ENCODE measurements around the gene GFOD2. TPM values are rescaled to one million over a fixed set of nuclear protein-coding genes. Genes with fewer than 3 reads are reported as not detected.
A peak's percentile ranks its signal among the peaks of the same experiment; 100 is the strongest.

Gene GFOD2
- total RNA-seq, 1 donor from 2014 or later = 9.0 TPM

GRCh38 chr16:67653128-67653788 lies 65.9 kb downstream of the GFOD2 start:
- intact Hi-C loops (cut with DNase I) = no loop called here
- ATAC-seq = no peak
- peak; percentile 27 for DNase-seq (ENCODE audit: missing footprints)

- peak; percentile 25 for DNase-seq (ENCODE audit: missing footprints)
- no peak for ATAC-seq
- intact Hi-C loops (cut with DNase I) = no loop called here
These were observed 66.5 kb downstream of the GFOD2 start for GRCh38 chr16:67652578-67653127.

DNA sequence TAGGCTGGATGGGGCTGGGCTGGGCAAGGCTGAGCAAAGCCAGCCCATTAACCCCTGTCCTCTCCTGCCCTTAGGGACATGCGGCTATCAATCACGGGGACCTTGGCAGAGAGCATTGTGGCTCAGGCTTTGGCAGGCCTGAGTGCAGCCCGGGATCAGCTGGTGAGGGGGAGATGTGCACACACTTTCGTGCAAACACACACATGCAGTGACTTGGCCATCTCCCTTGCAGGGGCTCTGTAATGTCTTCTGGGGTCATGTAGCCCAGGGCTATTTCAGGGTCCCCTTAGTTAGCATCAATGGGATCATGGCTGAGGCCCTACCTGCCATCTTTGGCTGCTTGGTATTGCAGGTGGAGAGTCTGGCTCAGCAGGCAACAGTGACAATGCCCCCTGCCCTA lies 67.3 kb downstream of the GFOD2 start:
- ATAC-seq = no peak
- DNase-seq (ENCODE audit: missing footprints) = no peak
- intact Hi-C loops (cut with DNase I) = no loop called here

DNA sequence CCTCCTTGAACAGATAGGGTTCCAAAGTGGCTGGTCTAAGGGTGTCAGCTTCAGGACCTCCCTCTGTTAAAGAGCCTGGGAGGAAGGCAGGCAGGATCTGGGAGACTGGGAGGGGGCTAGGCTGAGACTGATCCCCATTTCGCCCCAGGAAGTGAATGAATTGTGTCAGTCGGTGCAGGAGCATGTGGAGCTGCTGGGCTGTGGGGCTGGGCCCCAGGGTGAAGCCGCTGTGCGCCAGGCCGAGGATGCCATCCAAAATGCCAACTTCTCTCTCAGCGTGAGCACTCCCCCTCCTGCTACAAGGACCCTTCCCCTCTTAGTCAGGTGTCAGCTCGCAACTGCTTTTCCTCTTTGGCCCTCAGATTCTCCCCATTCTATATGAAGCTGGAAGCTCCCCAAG lies 68.1 kb downstream of the GFOD2 start:
- intact Hi-C loops (cut with DNase I) = no loop called here
- no peak for DNase-seq (ENCODE audit: missing footprints)

GRCh38 chr16:67650023-67650422 lies 69.1 kb downstream of the GFOD2 start:
- ATAC-seq = no peak
- intact Hi-C loops (cut with DNase I) = no loop called here

More for the DNA sequence above, 68.1 kb downstream of the GFOD2 start:
- no peak for ATAC-seq

GRCh38 chr16:67649494-67649931 lies 69.6 kb downstream of the GFOD2 start:
- intact Hi-C loops (cut with DNase I) = no loop called here
- ATAC-seq (no peak), DNase-seq (ENCODE audit: missing footprints) (no peak)

More at GRCh38 chr16:67650023-67650422, 69.1 kb downstream of the GFOD2 start:
- DNase-seq (ENCODE audit: missing footprints) = no peak

- intact Hi-C loops (cut with DNase I) = no loop called here
- DNase-seq (ENCODE audit: missing footprints) = no peak
- ATAC-seq = no peak
These were observed 70.2 kb downstream of the GFOD2 start for GRCh38 chr16:67648764-67649407.

DNA sequence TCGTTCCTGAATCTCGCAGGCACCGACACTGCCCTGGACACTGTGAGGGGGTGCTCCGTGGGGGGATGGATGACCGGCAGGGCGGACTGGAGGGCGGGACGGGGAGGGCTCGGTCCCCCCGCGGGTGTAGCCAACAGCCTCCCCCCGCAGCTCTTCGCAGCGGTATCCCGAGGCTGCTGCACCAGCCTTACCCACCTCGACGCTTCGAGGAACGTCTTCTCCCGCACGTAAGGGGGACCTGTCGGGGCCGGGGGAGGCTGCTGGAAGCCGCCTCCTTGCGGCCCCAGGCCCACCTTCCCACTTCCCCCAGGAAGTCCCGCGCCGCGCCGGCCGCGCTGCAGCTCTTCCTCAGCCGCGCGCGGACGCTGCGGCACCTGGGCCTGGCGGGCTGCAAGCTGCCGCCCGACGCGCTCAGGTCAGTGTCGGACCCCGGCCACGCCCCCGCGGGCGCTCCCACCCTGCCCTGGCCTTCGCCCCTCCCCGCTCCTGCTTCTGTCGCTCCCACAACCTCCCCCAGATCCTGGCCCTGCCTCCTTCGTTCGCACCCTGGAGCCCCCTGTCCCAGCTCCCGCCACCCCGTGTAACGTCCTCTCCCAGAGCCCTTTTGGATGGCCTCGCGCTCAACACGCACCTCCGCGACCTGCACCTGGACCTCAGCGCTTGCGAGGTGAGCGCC lies 70.9 kb downstream of the GFOD2 start:
- intact Hi-C loops (cut with DNase I) = no loop called here
- DNase-seq (ENCODE audit: missing footprints) (no peak), ATAC-seq (no peak)

DNA sequence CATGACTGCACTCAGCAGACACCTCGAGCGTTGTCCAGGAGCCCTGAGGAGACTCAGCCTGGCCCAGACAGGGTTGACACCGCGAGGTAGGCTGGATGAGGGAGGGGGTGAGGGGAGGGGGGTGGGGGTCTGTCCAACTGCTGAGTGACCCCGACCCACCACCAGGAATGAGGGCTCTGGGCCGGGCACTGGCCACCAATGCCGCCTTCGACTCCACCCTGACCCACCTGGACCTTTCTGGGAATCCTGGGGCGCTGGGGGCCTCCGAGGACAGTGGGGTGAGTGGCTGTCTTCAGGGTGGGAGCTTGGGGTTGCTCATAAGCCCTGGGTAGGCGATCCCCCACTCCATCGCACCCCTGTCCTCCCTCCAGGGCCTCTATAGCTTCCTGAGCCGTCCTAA lies 71.4 kb downstream of the GFOD2 start:
- DNase-seq (ENCODE audit: missing footprints) (no peak), ATAC-seq (no peak)
- intact Hi-C loops (cut with DNase I) = no loop called here

DNA sequence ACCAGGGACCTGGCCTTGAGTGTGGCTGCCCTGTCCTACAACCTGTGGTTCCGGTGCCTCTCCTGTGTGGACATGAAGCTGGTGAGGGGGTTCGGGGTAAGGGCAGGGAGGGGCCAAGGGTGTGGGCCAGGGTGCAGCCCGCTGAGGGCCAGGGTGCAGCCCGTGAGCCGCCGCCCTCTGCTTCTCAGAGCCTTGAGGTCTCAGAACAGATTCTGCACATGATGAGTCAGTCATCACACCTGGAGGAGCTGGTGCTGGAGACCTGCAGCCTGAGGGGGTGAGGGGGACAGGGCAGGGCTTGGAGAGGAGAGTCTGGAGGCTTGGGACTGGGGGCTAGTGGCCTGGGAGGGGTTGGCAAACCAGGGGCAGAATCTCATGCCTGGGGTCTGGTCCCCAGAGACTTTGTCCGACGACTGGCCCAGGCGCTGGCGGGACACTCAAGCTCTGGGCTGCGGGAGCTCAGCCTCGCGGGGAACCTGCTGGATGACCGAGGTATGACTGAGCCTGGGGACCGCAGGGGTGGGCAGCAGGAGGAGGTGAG lies 71.9 kb downstream of the GFOD2 start:
- ATAC-seq (no peak), DNase-seq (ENCODE audit: missing footprints) (no peak)
- intact Hi-C loops (cut with DNase I) = no loop called here

GRCh38 chr16:67645397-67646121 lies 73.6 kb downstream of the GFOD2 start:
- intact Hi-C loops (cut with DNase I) = no loop called here
- ATAC-seq (no peak), DNase-seq (ENCODE audit: missing footprints) (peak; percentile 46)

DNA sequence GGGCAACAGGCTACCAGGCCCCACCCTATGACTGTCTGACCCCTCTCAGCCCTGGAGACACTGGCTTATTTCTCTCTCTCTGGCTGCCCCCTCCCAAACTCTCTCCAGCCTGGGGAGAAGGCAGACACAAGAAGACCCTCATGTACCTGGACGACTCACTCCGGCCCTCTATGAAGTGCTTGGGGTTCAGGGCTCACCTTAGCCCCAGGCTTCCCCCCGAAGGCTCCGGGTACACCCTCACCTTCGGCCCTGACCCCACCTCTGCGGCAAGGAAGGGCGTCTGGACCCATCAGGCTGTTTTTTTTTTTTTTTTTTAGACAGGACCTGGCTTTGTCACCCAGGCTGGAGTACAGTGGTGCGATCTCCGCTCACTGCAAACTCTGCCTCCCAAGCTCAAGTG lies 75.1 kb downstream of the GFOD2 start:
- ATAC-seq = no peak
- intact Hi-C loops (cut with DNase I) = loop anchor here (1.0 kb wide), 1 partner anchor 123 kb away; no protein-coding TSS in a partner anchor
- DNase-seq (ENCODE audit: missing footprints) = no peak

DNA sequence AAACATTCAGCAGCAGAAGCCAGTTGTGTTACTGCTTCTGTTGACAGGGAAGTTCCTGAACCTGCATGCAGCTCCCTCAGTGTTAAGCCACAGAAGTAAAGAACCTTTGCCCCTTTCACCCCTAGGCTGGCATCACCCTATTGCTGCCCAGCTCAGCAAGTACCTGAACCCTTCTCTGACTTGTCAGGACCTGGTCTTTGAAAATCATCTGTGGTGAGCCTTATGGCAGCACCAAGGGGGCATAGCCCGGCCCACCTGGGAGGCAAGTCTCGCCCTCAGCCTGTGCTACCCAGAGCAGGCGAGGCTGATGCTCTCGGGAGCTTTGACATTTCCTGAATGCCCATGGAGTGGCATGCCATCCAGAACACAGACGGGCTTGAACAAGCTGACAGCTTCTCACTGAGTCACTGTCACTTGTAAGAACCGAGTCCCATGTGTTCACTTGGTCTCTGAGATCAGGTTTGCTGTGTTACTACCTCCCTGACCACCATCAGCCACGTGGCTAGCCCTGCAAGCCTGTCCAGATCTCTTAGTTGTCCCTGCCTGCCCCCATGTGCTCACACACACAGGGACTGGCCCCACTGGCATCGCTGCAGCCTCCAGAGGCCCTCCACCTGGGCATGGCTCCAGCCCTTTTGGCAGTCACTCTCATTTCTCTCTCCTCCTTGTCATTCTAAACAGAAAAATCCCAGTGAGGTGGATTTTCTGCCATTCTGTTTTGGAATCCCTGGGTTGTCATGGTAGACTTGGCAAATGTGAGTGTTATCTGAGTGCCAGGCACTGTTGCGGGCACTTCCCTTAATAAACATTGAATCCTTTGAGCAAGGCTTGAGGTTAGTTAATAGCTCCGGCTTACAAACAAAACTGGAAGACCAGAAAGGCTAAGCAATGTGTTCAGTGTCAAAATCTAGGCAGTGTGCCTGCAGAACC lies 77.1 kb downstream of the GFOD2 start:
- intact Hi-C loops (cut with DNase I) = loop anchor here (2.0 kb wide), 1 partner anchor 79 kb away; the partner anchor contains the start of gene CTCF
- ATAC-seq = peak; percentile 91
- peak; percentile 82 for DNase-seq (ENCODE audit: missing footprints)

GRCh38 chr16:67637625-67638024 lies 81.5 kb downstream of the GFOD2 start:
- intact Hi-C loops (cut with DNase I) = no loop called here
- ATAC-seq = no peak
- DNase-seq (ENCODE audit: missing footprints) = no peak

- ATAC-seq (no peak), DNase-seq (ENCODE audit: missing footprints) (no peak)
- intact Hi-C loops (cut with DNase I) = no loop called here
These were observed 82.4 kb downstream of the GFOD2 start for GRCh38 chr16:67636713-67637112.

DNA sequence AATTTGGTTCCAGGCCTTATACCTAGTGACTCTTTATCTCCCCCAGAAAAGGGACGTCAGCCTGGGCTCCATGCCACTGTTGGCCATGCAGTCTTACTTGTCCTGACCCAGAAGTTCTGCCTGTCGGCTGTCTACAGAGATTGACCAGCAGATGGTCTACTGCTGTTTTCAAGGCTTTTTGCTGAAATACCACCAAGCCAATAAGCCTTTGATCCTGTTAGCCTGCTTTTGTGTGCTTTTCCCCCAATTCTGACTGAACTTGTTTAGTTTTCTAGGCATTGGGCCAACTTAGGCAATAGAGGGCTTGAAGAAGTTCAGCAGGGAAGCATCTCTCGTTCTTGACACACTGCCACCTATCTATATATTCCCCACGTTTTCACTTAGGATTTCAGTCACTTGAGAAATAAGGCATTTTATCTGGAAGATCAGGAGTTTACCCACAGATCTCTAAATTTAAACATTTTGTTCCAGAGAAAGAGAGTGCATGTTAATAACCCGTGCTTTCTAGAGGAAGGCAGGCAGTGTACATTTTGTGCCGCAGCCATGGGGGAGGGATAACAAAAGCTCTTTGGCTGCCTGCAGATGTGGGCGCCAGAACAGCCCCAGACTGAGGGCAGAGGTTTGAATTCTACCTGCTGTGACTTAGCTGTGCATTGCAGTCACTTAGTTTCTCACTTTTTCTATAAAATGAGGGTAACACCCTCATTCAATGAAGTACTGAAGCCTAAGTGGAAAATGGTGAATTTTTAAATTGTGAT lies 86.5 kb downstream of the GFOD2 start:
- peak; percentile 79 for ATAC-seq
- intact Hi-C loops (cut with DNase I) = no loop called here
- DNase-seq (ENCODE audit: missing footprints) = no peak

DNA sequence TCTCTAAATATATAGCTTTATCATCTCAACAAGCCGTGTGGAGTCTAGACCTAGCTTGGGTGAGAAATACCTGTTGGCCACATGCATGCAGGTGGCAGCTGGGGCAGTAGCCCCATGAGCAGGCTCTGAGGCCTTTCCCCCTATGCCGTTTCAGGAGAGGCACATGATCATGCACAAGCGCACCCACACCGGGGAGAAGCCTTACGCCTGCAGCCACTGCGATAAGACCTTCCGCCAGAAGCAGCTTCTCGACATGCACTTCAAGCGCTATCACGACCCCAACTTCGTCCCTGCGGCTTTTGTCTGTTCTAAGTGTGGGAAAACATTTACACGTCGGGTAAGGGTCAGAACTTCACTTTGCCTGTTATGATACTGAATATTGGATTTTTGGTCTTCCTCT lies 90.9 kb downstream of the GFOD2 start:
- DNase-seq (ENCODE audit: missing footprints) (no peak), ATAC-seq (no peak)
- intact Hi-C loops (cut with DNase I) = no loop called here
